GM12872 (cell line): ENCODE measurements around the gene CUL4B.

Source experiments
- TF ChIP-seq, protein P1 (sequence below): IDR thresholded peaks from 3 replicates; pipeline ENCODE4 v1.5.1; 2011; ENCODE audit warnings: low read depth, mild to moderate bottlenecking, low read length, moderate library complexity; ENCODE audit not compliant: insufficient read depth

The CUL4B gene

DNA sequence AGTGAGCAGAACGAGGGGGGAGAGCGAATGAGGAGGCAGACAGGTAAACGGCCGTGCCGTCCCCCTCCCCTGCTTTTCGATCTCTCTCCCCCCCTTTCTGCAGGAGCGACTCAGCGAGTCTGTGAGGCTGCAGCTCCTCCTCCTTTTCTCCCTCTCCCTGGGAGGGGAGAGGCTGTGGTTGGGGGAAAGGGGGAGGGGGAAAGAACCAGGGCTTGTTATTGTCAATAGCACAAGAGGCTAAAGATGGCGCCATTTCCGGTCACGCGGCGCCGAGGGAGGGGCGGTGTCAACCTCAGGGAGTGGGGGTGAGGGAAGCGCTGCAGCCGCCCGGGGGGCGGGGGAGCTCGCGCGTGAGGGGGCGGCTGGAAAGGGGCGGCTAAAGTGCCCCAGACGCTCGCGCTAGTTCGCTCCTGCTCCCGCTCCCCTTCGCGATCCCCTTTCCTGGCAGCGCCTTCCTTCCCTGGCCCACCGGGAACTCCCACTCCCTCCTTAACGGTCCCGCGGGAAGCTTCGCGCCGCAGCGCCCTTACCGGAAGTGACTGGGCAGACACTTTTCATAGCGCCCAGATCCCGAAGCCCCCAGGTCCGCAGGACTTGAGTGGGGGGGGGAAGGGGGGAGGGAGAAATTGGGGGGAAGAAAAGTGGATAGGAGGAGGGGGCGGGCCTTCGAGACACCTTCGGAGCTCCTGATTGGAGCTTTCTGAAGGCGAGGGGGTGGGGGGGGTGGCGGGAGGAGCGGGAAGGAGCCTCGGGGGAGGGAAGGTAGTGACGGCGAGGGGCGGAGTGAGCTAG is at the start of gene CUL4B:
Gene CUL4B (minus strand): TSS at position 121 of the 792 bp plus-strand sequence. CDS start 324 bp downstream, outside the sequence.
- TF ChIP-seq, protein P1, sequence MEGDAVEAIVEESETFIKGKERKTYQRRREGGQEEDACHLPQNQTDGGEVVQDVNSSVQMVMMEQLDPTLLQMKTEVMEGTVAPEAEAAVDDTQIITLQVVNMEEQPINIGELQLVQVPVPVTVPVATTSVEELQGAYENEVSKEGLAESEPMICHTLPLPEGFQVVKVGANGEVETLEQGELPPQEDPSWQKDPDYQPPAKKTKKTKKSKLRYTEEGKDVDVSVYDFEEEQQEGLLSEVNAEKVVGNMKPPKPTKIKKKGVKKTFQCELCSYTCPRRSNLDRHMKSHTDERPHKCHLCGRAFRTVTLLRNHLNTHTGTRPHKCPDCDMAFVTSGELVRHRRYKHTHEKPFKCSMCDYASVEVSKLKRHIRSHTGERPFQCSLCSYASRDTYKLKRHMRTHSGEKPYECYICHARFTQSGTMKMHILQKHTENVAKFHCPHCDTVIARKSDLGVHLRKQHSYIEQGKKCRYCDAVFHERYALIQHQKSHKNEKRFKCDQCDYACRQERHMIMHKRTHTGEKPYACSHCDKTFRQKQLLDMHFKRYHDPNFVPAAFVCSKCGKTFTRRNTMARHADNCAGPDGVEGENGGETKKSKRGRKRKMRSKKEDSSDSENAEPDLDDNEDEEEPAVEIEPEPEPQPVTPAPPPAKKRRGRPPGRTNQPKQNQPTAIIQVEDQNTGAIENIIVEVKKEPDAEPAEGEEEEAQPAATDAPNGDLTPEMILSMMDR, result no peak

- TF ChIP-seq, protein P1, result no peak
These were observed 43.6 kb upstream of the CUL4B start for GRCh38 chrX:120604361-120604782.

DNA sequence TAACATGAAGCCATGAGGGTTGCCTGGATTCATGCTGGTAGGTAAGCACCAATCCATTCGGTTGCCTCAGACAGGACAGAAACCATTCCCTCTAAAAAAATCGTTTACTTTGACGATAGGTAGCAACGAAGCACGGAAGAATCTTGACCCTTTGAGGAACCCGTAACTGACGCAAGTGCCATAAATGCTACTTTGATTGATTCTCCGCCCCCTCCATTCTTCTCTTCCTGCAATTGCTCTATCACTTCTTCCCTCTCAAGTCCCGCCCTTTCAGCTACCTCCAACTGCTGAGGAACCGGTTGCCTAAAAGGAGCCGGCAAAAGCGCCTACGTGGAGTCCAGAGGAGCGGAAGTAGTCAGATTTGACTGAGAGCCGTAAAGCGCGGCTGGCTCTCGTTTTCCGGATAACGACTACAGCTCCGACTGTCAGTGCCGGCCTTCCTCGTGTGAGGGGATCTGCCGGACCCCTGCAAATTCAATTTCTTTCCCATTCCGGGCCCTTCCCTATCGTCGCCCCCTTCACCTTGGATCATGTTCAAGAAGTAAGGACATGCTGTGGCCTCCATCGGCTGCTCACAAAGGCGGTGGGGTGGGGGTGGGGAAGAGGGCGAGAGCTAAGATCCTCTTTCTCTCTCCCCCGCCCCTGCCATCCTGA is 43.1 kb upstream of the CUL4B start, which contains the start of gene MCTS1:
Gene MCTS1 (plus strand): TSS at position 395 of the 654 bp plus-strand sequence. CDS start 136 bp downstream, at position 531.
- TF ChIP-seq, protein P1, result no peak

GRCh38 chrX:120585702-120586101 is 24.9 kb upstream of the CUL4B start:
- TF ChIP-seq, protein P1, result no peak

GRCh38 chrX:120575379-120576114 is 14.8 kb upstream of the CUL4B start:
- TF ChIP-seq, protein P1, result no peak

DNA sequence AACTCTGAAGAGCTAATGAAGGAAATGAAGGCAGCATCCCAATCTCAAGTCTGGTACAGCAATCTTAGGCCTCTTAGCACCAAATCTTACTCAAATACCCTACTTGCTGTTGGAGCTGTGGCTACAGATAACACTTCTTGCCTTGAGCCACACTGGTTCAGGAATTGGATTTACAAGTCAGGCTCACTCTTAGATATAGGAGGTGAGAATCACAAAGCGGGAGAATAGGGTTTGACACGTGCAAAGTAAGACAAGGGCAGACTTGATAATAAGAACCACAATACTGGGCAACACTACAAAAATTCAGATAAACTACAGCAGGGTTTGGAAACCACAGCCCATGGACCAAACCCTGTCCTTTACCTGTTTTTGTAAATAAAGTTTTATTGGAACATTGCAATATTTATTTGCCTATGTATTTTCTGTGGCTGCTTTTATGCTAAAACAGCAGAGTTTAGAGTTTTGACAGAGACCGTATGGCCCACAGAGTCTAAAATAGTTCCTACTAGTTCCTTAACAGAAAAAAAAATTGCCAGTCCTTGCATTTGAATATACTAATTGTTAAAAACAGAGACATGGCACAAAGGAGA is 9.3 kb upstream of the CUL4B start:
- TF ChIP-seq, protein P1, result no peak
